ENCODE measurements around the gene ITPKB. TPM values are rescaled to one million over a fixed set of nuclear protein-coding genes. Genes with fewer than 3 reads are reported as not detected.
A peak's percentile ranks its signal among the peaks of the same experiment; 100 is the strongest.

The ITPKB gene
- total and polyA plus RNA-seq, 11 donors: 6.2 to 33.7 (median 17.8) TPM

DNA sequence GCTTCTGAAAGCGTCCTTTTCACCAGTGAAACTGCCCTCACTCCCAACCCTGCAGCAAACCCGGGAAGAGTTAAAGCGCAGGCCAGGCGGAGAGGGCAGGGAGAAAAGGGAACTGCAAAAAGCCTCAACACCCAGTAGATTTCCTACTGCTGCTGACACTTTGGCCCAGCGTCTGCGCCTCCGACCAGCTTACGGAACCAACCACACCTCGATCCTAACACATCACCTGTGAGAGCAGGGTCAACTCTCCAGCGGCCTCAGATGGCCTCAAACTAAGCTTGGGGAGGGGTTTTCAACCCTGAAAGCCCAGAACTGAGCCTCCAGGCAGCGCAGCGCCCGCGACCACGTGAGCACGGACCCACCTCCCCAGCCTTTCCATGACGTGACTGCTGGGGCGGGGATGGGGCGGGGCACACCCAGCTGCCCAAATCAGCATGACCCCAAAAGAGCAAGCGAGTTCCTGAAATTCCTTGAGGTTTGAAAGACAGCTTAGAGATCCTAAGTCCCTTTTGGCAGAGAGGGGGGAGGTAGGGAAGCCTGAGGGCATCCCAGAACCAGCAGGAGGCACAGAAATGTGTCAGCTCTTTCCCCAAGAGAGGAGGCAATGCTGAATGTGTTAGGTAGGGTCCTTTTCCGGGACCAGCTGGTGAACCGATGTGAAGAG, 59.1 kb downstream of the ITPKB start:
- TF ChIP-seq, protein P1, sequence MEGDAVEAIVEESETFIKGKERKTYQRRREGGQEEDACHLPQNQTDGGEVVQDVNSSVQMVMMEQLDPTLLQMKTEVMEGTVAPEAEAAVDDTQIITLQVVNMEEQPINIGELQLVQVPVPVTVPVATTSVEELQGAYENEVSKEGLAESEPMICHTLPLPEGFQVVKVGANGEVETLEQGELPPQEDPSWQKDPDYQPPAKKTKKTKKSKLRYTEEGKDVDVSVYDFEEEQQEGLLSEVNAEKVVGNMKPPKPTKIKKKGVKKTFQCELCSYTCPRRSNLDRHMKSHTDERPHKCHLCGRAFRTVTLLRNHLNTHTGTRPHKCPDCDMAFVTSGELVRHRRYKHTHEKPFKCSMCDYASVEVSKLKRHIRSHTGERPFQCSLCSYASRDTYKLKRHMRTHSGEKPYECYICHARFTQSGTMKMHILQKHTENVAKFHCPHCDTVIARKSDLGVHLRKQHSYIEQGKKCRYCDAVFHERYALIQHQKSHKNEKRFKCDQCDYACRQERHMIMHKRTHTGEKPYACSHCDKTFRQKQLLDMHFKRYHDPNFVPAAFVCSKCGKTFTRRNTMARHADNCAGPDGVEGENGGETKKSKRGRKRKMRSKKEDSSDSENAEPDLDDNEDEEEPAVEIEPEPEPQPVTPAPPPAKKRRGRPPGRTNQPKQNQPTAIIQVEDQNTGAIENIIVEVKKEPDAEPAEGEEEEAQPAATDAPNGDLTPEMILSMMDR (IDR thresholded peaks at IDR 0.05): peak in 2 of 12 donors; percentile 3 to 7
- TF ChIP-seq POLR2A (IDR thresholded peaks at IDR 0.05): peak; percentile 29 to 75
- Histone ChIP-seq H3K4me3 (peak overlapping the region in 11 of 12 donors; percentile 8 to 61 (median 47)), H3K36me3 (no peaks in the 10 kb centered on the region), H3K27ac (peak overlapping the region in 11 of 12 donors; percentile 73 to 97 (median 91)), H3K4me1 (peaks cover 25 to 99% (median 86%) of the 10 kb centered on the region in 12 donors), H3K27me3 (no peaks in the 10 kb centered on the region), H3K9me3 (no peaks in the 10 kb centered on the region)
- ATAC-seq: peak; percentile 73 to 90 (median 88)
- peak; percentile 89 to 91 (median 91) for DNase-seq
- 1 to 3% (median 2%) methylated on average over 20 to 22 of the region's 22 CpGs for WGBS, 4 donors
- intact Hi-C loops (cut with DNase I): loop anchor here in 2 of 10 donors (5.0 to 10.0 kb wide), 2 partner anchors 43 to 45 kb away; no protein-coding TSS in a partner anchor

DNA sequence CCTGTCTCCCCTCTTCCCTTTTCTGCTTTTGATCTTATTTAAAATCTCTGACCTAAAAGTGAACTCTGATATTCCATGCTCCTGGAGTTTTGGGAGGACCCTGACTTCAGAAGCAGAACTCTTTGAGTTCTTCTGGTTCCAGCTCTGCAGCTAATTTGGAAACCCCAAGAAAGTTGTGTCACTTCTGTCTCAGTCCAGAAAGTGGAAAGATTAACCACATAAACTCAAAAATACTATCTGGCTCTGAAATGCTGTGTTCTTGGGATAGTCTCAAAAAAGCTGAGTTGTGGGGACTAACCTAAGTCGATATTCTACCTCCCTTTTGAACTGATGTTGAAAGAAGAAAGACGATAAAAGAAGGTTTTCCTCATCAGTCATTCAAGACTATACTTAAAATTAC, 59.8 kb downstream of the ITPKB start:
- Histone ChIP-seq H3K9me3 (no peaks in the 10 kb centered on the region), H3K36me3 (no peaks in the 10 kb centered on the region), H3K4me3 (peak overlapping the region in 5 of 12 donors; percentile 41 to 61 (median 57)), H3K4me1 (peaks cover 25 to 99% (median 86%) of the 10 kb centered on the region in 12 donors), H3K27me3 (no peaks in the 10 kb centered on the region), H3K27ac (peak overlapping the region in 11 of 12 donors; percentile 73 to 97 (median 91))
- intact Hi-C loops (cut with DNase I): loop anchor here in 1 of 10 donors (5.0 kb wide), 1 partner anchor 42 kb away; no protein-coding TSS in a partner anchor
- TF ChIP-seq, protein P1 (IDR thresholded peaks at IDR 0.05): no peak
- no peak for TF ChIP-seq POLR2A (IDR thresholded peaks at IDR 0.05)
- 48 to 56% (median 51%) methylated on average over 2 of the region's 2 CpGs for WGBS, 4 donors
- ATAC-seq (no peak), DNase-seq (no peak)

DNA sequence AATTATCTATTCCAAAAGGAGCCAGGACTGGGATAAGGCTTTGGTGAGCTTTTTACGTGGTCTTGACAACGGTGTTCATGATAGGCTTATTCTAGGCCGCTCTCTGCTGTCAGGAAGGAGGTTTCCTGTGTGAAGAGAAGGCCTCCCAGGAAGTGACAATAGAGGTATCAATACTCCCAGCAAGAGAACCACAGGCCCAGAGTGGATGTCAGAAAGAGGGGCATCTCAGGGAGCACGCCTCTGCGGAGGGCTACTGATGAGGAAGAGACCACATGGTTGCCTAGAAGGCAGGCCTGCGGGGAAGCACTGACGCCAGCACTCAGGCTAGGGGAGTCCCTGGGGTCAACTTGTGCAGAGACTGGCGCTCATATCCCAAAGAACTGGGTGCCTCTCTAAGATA, 60.4 kb downstream of the ITPKB start:
- Histone ChIP-seq H3K4me1 (peaks cover 25 to 99% (median 89%) of the 10 kb centered on the region in 12 donors), H3K4me3 (no peak overlapping the region), H3K36me3 (no peaks in the 10 kb centered on the region), H3K9me3 (no peaks in the 10 kb centered on the region), H3K27me3 (no peaks in the 10 kb centered on the region), H3K27ac (peak overlapping the region in 11 of 12 donors; percentile 73 to 97 (median 91))
- TF ChIP-seq, protein P1 (IDR thresholded peaks at IDR 0.05): no peak
- TF ChIP-seq POLR2A (IDR thresholded peaks at IDR 0.05): no peak
- ATAC-seq: no peak
- no peak for DNase-seq
- 55 to 72% (median 66%) methylated on average over 8 of the region's 8 CpGs for WGBS, 4 donors
- intact Hi-C loops (cut with DNase I): loop anchor here in 1 of 10 donors (5.0 kb wide), 1 partner anchor 41 kb away; no protein-coding TSS in a partner anchor

DNA sequence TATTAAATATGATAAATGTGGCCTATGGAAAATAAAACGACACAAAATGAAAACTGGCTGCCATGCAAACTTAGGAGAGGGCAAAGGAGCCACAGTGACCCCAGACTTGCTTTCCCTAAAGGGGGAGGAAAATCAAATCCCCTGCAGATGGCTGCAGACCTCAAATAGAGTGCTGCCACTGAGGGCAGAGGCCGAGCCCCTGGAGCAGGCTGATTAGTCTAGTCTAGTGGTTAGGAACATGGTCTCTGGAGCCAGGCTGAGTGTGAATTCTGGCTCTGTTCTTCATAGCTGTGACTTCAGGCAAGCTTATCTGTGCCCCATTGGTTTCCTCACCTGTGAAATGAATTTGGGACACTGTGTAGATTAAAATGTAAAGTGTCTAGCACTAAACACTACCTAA, 60.8 kb downstream of the ITPKB start:
- no peaks in the 10 kb centered on the region for H3K9me3 ChIP-seq
- intact Hi-C loops (cut with DNase I): loop anchor here in 1 of 10 donors (5.0 kb wide), 1 partner anchor 41 kb away; no protein-coding TSS in a partner anchor
- peak overlapping the region in 11 of 12 donors; percentile 73 to 97 (median 91) for H3K27ac ChIP-seq
- 52 to 74% (median 59%) methylated on average over 2 of the region's 2 CpGs for WGBS, 4 donors
- ATAC-seq (no peak), DNase-seq (no peak)
- H3K36me3 ChIP-seq: no peaks in the 10 kb centered on the region
- no peaks in the 10 kb centered on the region for H3K27me3 ChIP-seq
- H3K4me1 ChIP-seq: peaks cover 25 to 98% (median 90%) of the 10 kb centered on the region in 12 donors
- H3K4me3 ChIP-seq: no peak overlapping the region
- TF ChIP-seq, protein P1 (IDR thresholded peaks at IDR 0.05): no peak
- no peak for TF ChIP-seq POLR2A (IDR thresholded peaks at IDR 0.05)

All from heart left ventricle (tissue), 16 donors.